Lung (tissue), 13 donors: ENCODE data around the gene WFDC11. TPM values are rescaled to one million over a fixed set of nuclear protein-coding genes. Genes with fewer than 3 reads are reported as not detected.

ENCODE experiments used
- ATAC-seq: fragments of 200-7000 bp; cut with Tn5 transposase; one replicate; pipeline ENCODE4 v1.9.1; 2020; ENCODE audit warnings: moderate number of reproducible peaks; ENCODE audit not compliant: insufficient read depth, low FRiP score
- DNase-seq, 3 donors: peaks; one replicate each; pipeline ENCODE4 v3.0.0-alpha.2; 2013 to 2017
- H3K27ac ChIP-seq, 2 donors: one replicate each; pipeline ENCODE4 v1.5.1; 2013; ENCODE audit warnings: mild to moderate bottlenecking in 2 of 2, moderate library complexity in 2 of 2, control low read depth in 1 of 2, inconsistent platforms in 1 of 2, low read depth in 1 of 2, low read length in 1 of 2
- H3K27me3 ChIP-seq, 3 donors: one replicate each; pipeline ENCODE4 v1.5.1; 2013; ENCODE audit warnings: low read length in 2 of 3; ENCODE audit not compliant: control insufficient read depth in 3 of 3, insufficient read depth in 3 of 3
- H3K36me3 ChIP-seq, 4 donors: one replicate each; pipeline ENCODE4 v1.5.1; 2013; ENCODE audit warnings: low read length in 4 of 4, mild to moderate bottlenecking in 1 of 4, moderate library complexity in 1 of 4; ENCODE audit not compliant: control insufficient read depth in 4 of 4, insufficient read depth in 4 of 4
- H3K4me1 ChIP-seq, 5 donors: one replicate each; pipeline ENCODE4 v1.5.1; 2013; ENCODE audit warnings: low read length in 5 of 5, mild to moderate bottlenecking in 2 of 5, moderate library complexity in 1 of 5; ENCODE audit not compliant: control insufficient read depth in 5 of 5, insufficient read depth in 5 of 5
- H3K4me3 ChIP-seq: one replicate; pipeline ENCODE4 v1.5.1; 2013; ENCODE audit warnings: mild to moderate bottlenecking, control low read depth, moderate library complexity
- H3K9ac ChIP-seq, 2 donors: one replicate each; pipeline ENCODE4 v1.5.1; 2013; ENCODE audit warnings: low read length in 2 of 2, control low read depth in 1 of 2; ENCODE audit not compliant: insufficient read depth in 1 of 2
- H3K9me3 ChIP-seq, 4 donors: one replicate each; pipeline ENCODE4 v1.5.1; 2013; ENCODE audit warnings: low read length in 3 of 4, mild to moderate bottlenecking in 1 of 4, moderate library complexity in 1 of 4; ENCODE audit not compliant: control insufficient read depth in 4 of 4, insufficient read depth in 3 of 4
- CTCF ChIP-seq: IDR thresholded peaks from 2 replicates; pipeline ENCODE4 v1.5.1; 2012; ENCODE audit warnings: mild to moderate bottlenecking; ENCODE audit errors: control extremely low read depth, extremely low read depth
- WGBS, 2 donors: extraction: QIAGEN DNeasy Blood & Tissue Kit; methylation state at CpG; one replicate each; pipeline ENCODE4 v1.1.7; 2013; 5-methylcytosine and 5-hydroxymethylcytosine counted together
- polyA plus RNA-seq, 2 donors: library from polyadenylated mRNA; stranded (reverse); fragments of 200-250 nt; gene quantifications; one replicate each; pipeline ENCODE4 v1.2.1, GENCODE V29; 2013
- small RNA-seq: library from RNA; depleted of rRNA; stranded (forward); fragments of <200 nt; gene quantifications from one replicate; pipeline ENCODE3, GENCODE V24; 2014; ENCODE audit warnings: low replicate concordance
- total RNA-seq, 2 donors: library from RNA; depleted of rRNA in 1 of 2; stranded (reverse); fragments of >200 nt in 1 of 2; gene quantifications; one replicate each; pipeline ENCODE4 v1.2.1, GENCODE V29; 2014 to 2021
- donor health status: control.
- donor health status: control.
- donor health status: Bipolar disorder and iron deficiency.
- donor health status: healthy.
- donor health status: DM: yes; HTN: yes; CAD: no.

The WFDC11 gene
- total and polyA plus RNA-seq, 4 donors = not detected

DNA sequence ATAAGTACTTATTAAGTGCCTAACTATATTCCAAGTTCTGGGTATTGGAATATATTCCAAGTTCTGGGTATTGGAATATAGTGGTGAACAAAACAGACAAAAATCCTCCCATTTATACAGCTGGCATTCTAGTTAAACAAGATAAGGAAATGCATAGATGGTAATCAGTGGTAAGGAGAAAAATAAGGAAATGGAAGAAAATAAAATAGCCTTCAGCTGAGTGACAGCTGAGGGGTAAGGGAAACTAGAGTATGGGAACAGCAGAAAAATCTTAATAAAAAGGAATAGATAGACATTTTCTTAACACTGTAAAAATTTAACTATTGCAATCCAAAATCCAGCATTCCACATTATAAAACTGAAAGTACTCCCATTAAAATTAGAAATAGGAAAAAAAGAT lies 57.7 kb downstream of the WFDC11 start:
- Histone ChIP-seq H3K4me3 (no peak overlapping the region), H3K9me3 (no peaks in the 10 kb centered on the region), H3K4me1 (no peaks in the 10 kb centered on the region), H3K36me3 (no peaks in the 10 kb centered on the region), H3K27me3 (no peaks in the 10 kb centered on the region), H3K27ac (no peak overlapping the region), H3K9ac (no peak overlapping the region)
- no peak for TF ChIP-seq CTCF
- ATAC-seq (no peak), DNase-seq (no peak)

DNA sequence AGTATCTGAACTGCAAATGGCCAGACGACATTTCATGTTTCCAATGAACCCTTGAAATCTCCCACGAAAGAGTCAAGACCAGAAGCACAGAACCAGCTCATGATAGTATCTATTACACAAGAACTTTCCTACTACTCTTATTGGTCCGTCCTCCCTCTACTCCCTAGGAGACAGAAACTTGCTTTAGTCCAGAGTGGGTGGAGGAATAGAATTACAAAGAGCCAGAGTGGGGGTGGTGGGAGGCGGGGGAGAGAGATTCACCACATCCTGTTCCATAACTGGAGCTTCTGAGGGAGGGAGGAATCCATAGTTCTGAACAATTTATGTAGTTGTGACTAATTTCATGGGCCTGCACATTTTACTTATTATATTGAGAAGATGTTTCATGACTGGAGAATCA lies 59.0 kb downstream of the WFDC11 start:
- ATAC-seq = no peak
- TF ChIP-seq CTCF = no peak
- no peak overlapping the region for H3K4me3 ChIP-seq
- H3K27me3 ChIP-seq = no peaks in the 10 kb centered on the region
- H3K36me3 ChIP-seq = no peaks in the 10 kb centered on the region
- no peaks in the 10 kb centered on the region for H3K4me1 ChIP-seq
- no peak overlapping the region for H3K9ac ChIP-seq
- H3K9me3 ChIP-seq = peaks cover 0 to 8% (median 0%) of the 10 kb centered on the region in 4 donors
- WGBS, 2 donors = 69 to 84% methylated on average over 4 of the region's 4 CpGs
- DNase-seq = no peak
- no peak overlapping the region for H3K27ac ChIP-seq

DNA sequence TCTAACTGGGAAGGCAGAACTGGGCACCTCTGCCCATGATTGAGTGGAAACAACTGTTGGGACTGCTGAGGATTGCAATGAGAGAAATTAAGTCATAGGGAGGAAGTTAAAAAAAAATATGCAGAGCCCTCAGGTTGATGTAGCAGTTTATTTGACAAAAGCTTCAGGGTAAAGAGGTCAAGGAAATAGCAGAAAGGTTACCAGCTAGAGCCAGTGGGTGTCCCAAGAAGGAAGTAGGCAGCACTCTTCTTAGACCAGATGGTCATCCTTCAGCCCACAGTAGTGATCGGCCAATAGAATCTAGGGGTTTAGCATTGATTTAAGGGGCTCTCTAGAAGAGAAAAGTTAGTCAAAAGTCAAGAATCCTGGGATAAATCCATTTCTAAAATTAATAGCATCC lies 62.2 kb downstream of the WFDC11 start:
- Histone ChIP-seq H3K9me3 (peaks cover 0 to 8% (median 0%) of the 10 kb centered on the region in 4 donors), H3K4me1 (no peaks in the 10 kb centered on the region), H3K9ac (no peak overlapping the region), H3K27me3 (no peaks in the 10 kb centered on the region), H3K27ac (no peak overlapping the region), H3K4me3 (no peak overlapping the region), H3K36me3 (no peaks in the 10 kb centered on the region)
- ATAC-seq (no peak), DNase-seq (no peak)
- TF ChIP-seq CTCF = no peak
- WGBS, 2 donors = 95 to 100% methylated on average over 1 of the region's 1 CpG

Small RNA genes within 50 kb of the gene (small RNA-seq; reads per million reads assigned to genes)
- 0.06 reads per million for gene MIR3617

Other genes starting within 250 kb of the WFDC11 start
- 100 to 1,000 TPM in 1 of 2 donors, 10 to 100 TPM in 1; 62.8 to 499 TPM for gene WFDC2, start 200.5 kb downstream of the WFDC11 start, total RNA-seq
- gene WFDC2, start 200.5 kb downstream of the WFDC11 start, polyA plus RNA-seq = 1,000 to 10,000 TPM in 1 of 2 donors, 100 to 1,000 TPM in 1; 547 to 1,020 TPM
- gene SPINT3, start 154.6 kb downstream of the WFDC11 start, total RNA-seq = not detected
- gene SPINT3, start 154.6 kb downstream of the WFDC11 start, polyA plus RNA-seq = under 1 TPM in 1 of 2 donors, not detected in 1; 0.18 TPM
- gene WFDC6, start 130.8 kb downstream of the WFDC11 start, total RNA-seq = 1 to 10 TPM in 1 of 2 donors, not detected in 1; 2.3 TPM
- 1 to 10 TPM in 1 of 2 donors, under 1 TPM in 1; 0.24 to 1.0 TPM for gene WFDC6, start 130.8 kb downstream of the WFDC11 start, polyA plus RNA-seq
- gene EPPIN, start 122.8 kb downstream of the WFDC11 start, total RNA-seq = 1 to 10 TPM in 1 of 2 donors, under 1 TPM in 1; 0.09 to 1.3 TPM
- gene EPPIN, start 122.8 kb downstream of the WFDC11 start, polyA plus RNA-seq = under 1 TPM; 0.13 to 0.53 TPM
- gene WFDC8, start 91.0 kb downstream of the WFDC11 start, total RNA-seq = under 1 TPM in 1 of 2 donors, not detected in 1; 0.26 TPM
- gene WFDC8, start 91.0 kb downstream of the WFDC11 start, polyA plus RNA-seq = not detected
- gene WFDC10A, start 40.5 kb downstream of the WFDC11 start, total RNA-seq = not detected
- not detected for gene WFDC10A, start 40.5 kb downstream of the WFDC11 start, polyA plus RNA-seq
- gene WFDC9, start 39.0 kb downstream of the WFDC11 start, total RNA-seq = not detected
- not detected for gene WFDC9, start 39.0 kb downstream of the WFDC11 start, polyA plus RNA-seq
- gene WFDC13, start 31.8 kb upstream of the WFDC11 start, total RNA-seq = under 1 TPM in 1 of 2 donors, not detected in 1; 0.17 TPM
- gene WFDC13, start 31.8 kb upstream of the WFDC11 start, polyA plus RNA-seq = under 1 TPM; 0.03 to 0.10 TPM
- gene WFDC10B, start 34.8 kb upstream of the WFDC11 start, total RNA-seq = 1 to 10 TPM in 1 of 2 donors, not detected in 1; 2.0 TPM
- 1 to 10 TPM; 1.5 to 2.0 TPM for gene WFDC10B, start 34.8 kb upstream of the WFDC11 start, polyA plus RNA-seq
- gene SPINT4, start 52.1 kb upstream of the WFDC11 start, total RNA-seq = not detected
- not detected for gene SPINT4, start 52.1 kb upstream of the WFDC11 start, polyA plus RNA-seq
- gene WFDC3, start 121.6 kb upstream of the WFDC11 start, total RNA-seq = 1 to 10 TPM; 1.8 to 3.6 TPM
- 10 to 100 TPM; 11.4 to 20.9 TPM for gene WFDC3, start 121.6 kb upstream of the WFDC11 start, polyA plus RNA-seq
- gene DNTTIP1, start 121.7 kb upstream of the WFDC11 start, total RNA-seq = 10 to 100 TPM; 21.1 to 38.5 TPM
- 10 to 100 TPM; 66.4 to 72.1 TPM for gene DNTTIP1, start 121.7 kb upstream of the WFDC11 start, polyA plus RNA-seq
- 1 to 10 TPM; 2.5 to 3.9 TPM for gene UBE2C, start 142.4 kb upstream of the WFDC11 start, total RNA-seq
- gene UBE2C, start 142.4 kb upstream of the WFDC11 start, polyA plus RNA-seq = 10 to 100 TPM in 1 of 2 donors, 1 to 10 TPM in 1; 7.2 to 17.0 TPM
- under 1 TPM in 1 of 2 donors, not detected in 1; 0.54 TPM for gene TNNC2, start 157.1 kb upstream of the WFDC11 start, total RNA-seq
- 1 to 10 TPM; 1.1 to 1.5 TPM for gene TNNC2, start 157.1 kb upstream of the WFDC11 start, polyA plus RNA-seq
- 10 to 100 TPM; 30.9 to 34.4 TPM for gene SNX21, start 163.6 kb upstream of the WFDC11 start, total RNA-seq
- 10 to 100 TPM; 15.9 to 16.2 TPM for gene SNX21, start 163.6 kb upstream of the WFDC11 start, polyA plus RNA-seq
- 10 to 100 TPM; 24.7 to 29.7 TPM for gene ACOT8, start 187.2 kb upstream of the WFDC11 start, total RNA-seq
- 10 to 100 TPM; 34.0 to 34.3 TPM for gene ACOT8, start 187.2 kb upstream of the WFDC11 start, polyA plus RNA-seq
- 1 to 10 TPM; 3.7 to 5.2 TPM for gene ZSWIM3, start 187.4 kb upstream of the WFDC11 start, total RNA-seq
- 1 to 10 TPM; 1.7 to 3.0 TPM for gene ZSWIM3, start 187.4 kb upstream of the WFDC11 start, polyA plus RNA-seq
- gene ZSWIM1, start 211.0 kb upstream of the WFDC11 start, total RNA-seq = 10 to 100 TPM in 1 of 2 donors, 1 to 10 TPM in 1; 5.2 to 11.1 TPM
- gene ZSWIM1, start 211.0 kb upstream of the WFDC11 start, polyA plus RNA-seq = 1 to 10 TPM; 3.7 to 5.2 TPM
- 1 to 10 TPM; 2.1 to 3.8 TPM for gene SPATA25, start 217.4 kb upstream of the WFDC11 start, total RNA-seq
- under 1 TPM; 0.77 to 0.97 TPM for gene SPATA25, start 217.4 kb upstream of the WFDC11 start, polyA plus RNA-seq
- gene NEURL2, start 221.0 kb upstream of the WFDC11 start, total RNA-seq = 1 to 10 TPM; 5.8 to 8.3 TPM
- gene NEURL2, start 221.0 kb upstream of the WFDC11 start, polyA plus RNA-seq = 1 to 10 TPM; 1.5 to 3.9 TPM
- gene CTSA, start 221.1 kb upstream of the WFDC11 start, total RNA-seq = 100 to 1,000 TPM in 1 of 2 donors, 10 to 100 TPM in 1; 72.2 to 170 TPM
- 100 to 1,000 TPM; 109 to 247 TPM for gene CTSA, start 221.1 kb upstream of the WFDC11 start, polyA plus RNA-seq
- gene PLTP, start 241.9 kb upstream of the WFDC11 start, total RNA-seq = 10 to 100 TPM; 63.6 to 97.7 TPM
- gene PLTP, start 241.9 kb upstream of the WFDC11 start, polyA plus RNA-seq = 100 to 1,000 TPM in 1 of 2 donors, 10 to 100 TPM in 1; 26.9 to 125 TPM